KOPT-K1 (cell line): ENCODE measurements around the gene AGO3.
A peak's percentile ranks its signal among the peaks of the same experiment; 100 is the strongest.

Experiments
- H3K27ac ChIP-seq: fragments of 200-600 bp; sonication (generic); 2 replicates; pipeline ENCODE4 v1.5.1; 2016; ENCODE audit warnings: antibody characterized with exemption, mild to moderate bottlenecking, low read depth, low read length; ENCODE audit not compliant: poor library complexity, severe bottlenecking
- H3K36me3 ChIP-seq: fragments of 200-600 bp; sonication (generic); 2 replicates; pipeline ENCODE4 v1.5.1; 2017; ENCODE audit warnings: antibody characterized with exemption, mild to moderate bottlenecking, low read length, moderate library complexity; ENCODE audit not compliant: insufficient read depth
- H3K9me3 ChIP-seq: fragments of 200-600 bp; sonication (generic); 2 replicates; pipeline ENCODE4 v1.5.1; 2017; ENCODE audit warnings: antibody characterized with exemption, low read length, mild to moderate bottlenecking; ENCODE audit not compliant: insufficient read depth, poor library complexity, severe bottlenecking

The AGO3 gene

GRCh38 chr1:36089393-36090121 is 158.7 kb downstream of the AGO3 start:
- Histone ChIP-seq H3K9me3 (no peaks in the 10 kb centered on the region), H3K27ac (peak overlapping the region; percentile 75), H3K36me3 (peaks cover 39% of the 10 kb centered on the region)

GRCh38 chr1:36091141-36091540 is 160.2 kb downstream of the AGO3 start:
- Histone ChIP-seq H3K36me3 (peaks cover 54% of the 10 kb centered on the region), H3K9me3 (no peaks in the 10 kb centered on the region), H3K27ac (no peak overlapping the region)

- Histone ChIP-seq H3K27ac (no peak overlapping the region), H3K36me3 (peaks cover 60% of the 10 kb centered on the region), H3K9me3 (no peaks in the 10 kb centered on the region)
Measured at GRCh38 chr1:36091698-36092097, 160.8 kb downstream of the AGO3 start.

GRCh38 chr1:36092166-36092797 is 161.4 kb downstream of the AGO3 start:
- no peak overlapping the region for H3K27ac ChIP-seq
- peaks cover 61% of the 10 kb centered on the region for H3K36me3 ChIP-seq
- H3K9me3 ChIP-seq = no peaks in the 10 kb centered on the region

GRCh38 chr1:36092798-36093185 is 161.9 kb downstream of the AGO3 start:
- Histone ChIP-seq H3K27ac (no peak overlapping the region), H3K9me3 (no peaks in the 10 kb centered on the region), H3K36me3 (peaks cover 61% of the 10 kb centered on the region)

GRCh38 chr1:36093226-36093625 is 162.3 kb downstream of the AGO3 start:
- H3K36me3 ChIP-seq = peaks cover 61% of the 10 kb centered on the region
- no peaks in the 10 kb centered on the region for H3K9me3 ChIP-seq
- no peak overlapping the region for H3K27ac ChIP-seq

GRCh38 chr1:36093929-36094328 is 163.0 kb downstream of the AGO3 start:
- peaks cover 61% of the 10 kb centered on the region for H3K36me3 ChIP-seq
- no peaks in the 10 kb centered on the region for H3K9me3 ChIP-seq
- H3K27ac ChIP-seq = no peak overlapping the region

- H3K36me3 ChIP-seq = peaks cover 61% of the 10 kb centered on the region
- no peak overlapping the region for H3K27ac ChIP-seq
- H3K9me3 ChIP-seq = no peaks in the 10 kb centered on the region
Measured at GRCh38 chr1:36094621-36095061, 163.7 kb downstream of the AGO3 start.

- Histone ChIP-seq H3K9me3 (no peaks in the 10 kb centered on the region), H3K27ac (no peak overlapping the region), H3K36me3 (peaks cover 59% of the 10 kb centered on the region)
Measured at GRCh38 chr1:36095760-36096405, 165.0 kb downstream of the AGO3 start.

- peaks cover 50% of the 10 kb centered on the region for H3K36me3 ChIP-seq
- no peak overlapping the region for H3K27ac ChIP-seq
- no peaks in the 10 kb centered on the region for H3K9me3 ChIP-seq
Measured at GRCh38 chr1:36096500-36097432, 165.9 kb downstream of the AGO3 start.

GRCh38 chr1:36097693-36098585 is 167.0 kb downstream of the AGO3 start:
- H3K36me3 ChIP-seq = peaks cover 38% of the 10 kb centered on the region
- no peaks in the 10 kb centered on the region for H3K9me3 ChIP-seq
- H3K27ac ChIP-seq = no peak overlapping the region

GRCh38 chr1:36098650-36099365 is 167.9 kb downstream of the AGO3 start:
- H3K27ac ChIP-seq = no peak overlapping the region
- H3K36me3 ChIP-seq = peaks cover 30% of the 10 kb centered on the region
- no peaks in the 10 kb centered on the region for H3K9me3 ChIP-seq

GRCh38 chr1:36099681-36100341 is 168.9 kb downstream of the AGO3 start:
- Histone ChIP-seq H3K27ac (no peak overlapping the region), H3K36me3 (peaks cover 20% of the 10 kb centered on the region)

More at GRCh38 chr1:36099681-36100341, 168.9 kb downstream of the AGO3 start:
- no peaks in the 10 kb centered on the region for H3K9me3 ChIP-seq
